HG02943 (cell line): ENCODE data around the gene TEX53.

ENCODE experiments used
- ATAC-seq: cut with Tn5 transposase; IDR thresholded peaks from one replicate; pipeline ENCODE4 v1.9.1; 2021; ENCODE audit warnings: mild to moderate bottlenecking, low read depth, moderate library complexity; ENCODE audit not compliant: unreplicated experiment

TEX53 gene

DNA sequence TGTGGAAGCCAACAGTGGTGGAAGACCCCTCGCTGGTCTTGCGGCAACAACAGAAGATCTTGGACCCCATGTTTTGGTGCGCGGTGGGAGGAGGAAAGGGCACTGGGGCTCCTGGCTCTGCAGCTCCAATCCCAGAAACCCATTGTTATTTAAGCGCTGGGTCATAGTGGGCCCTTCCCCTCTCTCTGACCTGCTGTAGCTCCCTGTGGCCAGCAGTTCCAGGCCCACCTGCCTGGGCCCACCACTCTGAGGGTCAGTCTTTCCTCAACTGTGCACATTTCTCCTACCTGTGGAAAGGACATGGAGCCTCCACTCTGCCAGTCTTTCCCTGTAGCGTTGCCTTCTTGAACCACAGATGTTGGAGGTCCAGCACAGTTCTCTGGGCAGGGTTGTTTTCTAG lies at the start of gene TEX53:
TSS of gene TEX53 (minus strand) at position 101 of the 400 bp plus-strand sequence. CDS start at position 70, 31 bp downstream.
- ATAC-seq = no peak

GRCh38 chr9:114706711-114707110 lies 49.1 kb upstream of the TEX53 start:
- ATAC-seq = no peak

GRCh38 chr9:114701988-114702387 lies 44.4 kb upstream of the TEX53 start:
- no peak for ATAC-seq

DNA sequence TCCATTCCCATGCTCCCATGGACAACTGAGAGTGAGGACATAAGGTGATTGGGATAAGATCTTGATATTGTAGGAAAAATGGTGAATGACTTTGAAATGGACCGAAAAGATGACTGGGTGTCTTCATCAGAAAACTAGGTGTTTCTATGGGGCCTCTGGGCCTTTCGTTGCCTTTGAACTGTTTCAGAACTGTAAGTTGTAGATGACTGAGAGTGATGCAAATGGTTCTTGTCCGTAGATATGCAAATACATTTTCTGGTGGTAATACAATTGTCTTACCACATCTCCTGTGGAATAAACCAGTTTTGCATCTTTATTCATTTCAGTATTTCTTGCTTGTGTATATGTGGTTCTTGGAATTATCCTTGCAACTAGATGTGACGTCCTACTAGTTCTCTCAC lies 40.3 kb upstream of the TEX53 start:
- ATAC-seq = no peak

GRCh38 chr9:114696814-114697544 lies 39.4 kb upstream of the TEX53 start:
- ATAC-seq = peak; percentile 64

DNA sequence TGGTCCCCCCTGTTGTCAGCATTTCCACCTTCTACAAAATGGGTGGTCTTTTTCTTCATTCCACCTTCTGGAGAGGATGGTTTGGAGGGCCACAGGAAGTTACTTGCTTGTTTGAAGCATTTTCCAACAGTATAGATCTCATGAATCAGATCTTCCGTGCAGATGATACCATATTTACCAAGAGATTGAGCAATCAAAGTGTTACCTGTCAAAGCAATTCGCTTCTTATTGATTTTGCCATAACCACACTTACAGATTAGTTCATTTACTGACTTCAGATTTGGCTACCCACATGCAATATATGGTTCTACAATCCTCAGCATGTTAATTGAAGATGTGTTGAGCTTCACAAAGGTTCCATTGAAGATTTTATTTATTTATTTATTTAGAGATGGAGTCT lies 38.3 kb upstream of the TEX53 start:
- ATAC-seq = no peak

DNA sequence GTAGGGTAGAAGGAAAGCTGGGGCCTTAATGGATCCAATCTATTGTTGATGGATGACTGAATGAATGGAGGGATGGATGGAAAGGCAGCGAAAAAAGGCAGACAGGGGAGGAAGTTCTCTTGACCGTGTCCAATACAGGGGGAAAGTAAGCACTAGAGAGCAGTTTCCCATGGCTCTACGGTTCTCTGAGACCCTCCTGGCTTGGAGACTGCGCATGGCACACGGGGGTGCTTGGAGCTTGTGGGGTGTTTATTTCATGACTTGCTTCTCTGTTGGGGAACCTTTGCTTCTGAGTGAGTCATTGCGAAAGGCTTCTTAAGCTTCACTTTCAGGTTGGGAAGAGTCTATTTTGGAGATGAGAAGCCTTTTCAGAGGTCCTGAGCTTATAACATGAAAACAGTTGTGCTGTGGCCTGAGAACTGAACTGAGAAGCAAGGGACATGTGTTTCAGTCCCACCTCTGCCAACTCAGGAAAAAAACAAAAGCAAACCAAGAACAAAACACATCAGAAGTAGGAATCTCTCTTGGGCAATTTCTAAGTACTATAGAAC lies 37.2 kb upstream of the TEX53 start:
- ATAC-seq = no peak

DNA sequence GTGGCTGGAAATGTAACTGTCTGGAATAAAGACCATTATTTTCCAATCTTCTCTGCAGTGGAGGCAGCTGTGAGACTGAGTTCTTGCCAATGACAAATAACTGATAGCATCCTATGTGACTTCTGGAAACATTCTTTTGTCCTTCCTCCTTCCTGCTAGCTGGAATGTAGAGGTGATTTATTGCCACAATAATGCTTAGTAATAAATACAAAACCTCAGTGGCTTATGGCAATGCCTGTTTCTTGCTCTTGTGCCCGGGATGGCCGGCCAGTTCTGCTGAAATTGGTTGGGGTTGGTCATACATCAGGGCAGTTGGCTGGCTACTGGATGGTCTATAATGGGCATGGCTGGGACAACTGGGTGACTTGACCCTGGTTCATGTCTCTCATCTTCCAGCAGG lies 36.5 kb upstream of the TEX53 start:
- no peak for ATAC-seq

GRCh38 chr9:114693248-114693855 lies 35.7 kb upstream of the TEX53 start:
- ATAC-seq = no peak

DNA sequence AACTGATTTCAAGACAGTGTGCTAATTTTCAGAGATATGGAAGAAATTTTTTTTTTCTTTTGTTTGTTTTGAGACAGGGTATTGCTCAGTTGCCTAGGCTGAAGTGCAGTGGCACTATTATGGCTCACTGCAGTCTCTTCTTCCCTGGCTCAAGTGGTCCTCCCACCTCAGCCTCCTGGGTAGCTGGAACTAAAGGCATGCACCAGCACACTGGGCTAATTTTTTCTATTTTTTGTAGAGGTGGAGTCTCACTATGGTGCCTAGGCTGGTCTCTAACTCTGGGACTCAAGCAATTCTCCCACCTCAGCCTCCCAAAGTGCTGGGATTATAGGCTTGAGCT lies 34.3 kb upstream of the TEX53 start:
- no peak for ATAC-seq

DNA sequence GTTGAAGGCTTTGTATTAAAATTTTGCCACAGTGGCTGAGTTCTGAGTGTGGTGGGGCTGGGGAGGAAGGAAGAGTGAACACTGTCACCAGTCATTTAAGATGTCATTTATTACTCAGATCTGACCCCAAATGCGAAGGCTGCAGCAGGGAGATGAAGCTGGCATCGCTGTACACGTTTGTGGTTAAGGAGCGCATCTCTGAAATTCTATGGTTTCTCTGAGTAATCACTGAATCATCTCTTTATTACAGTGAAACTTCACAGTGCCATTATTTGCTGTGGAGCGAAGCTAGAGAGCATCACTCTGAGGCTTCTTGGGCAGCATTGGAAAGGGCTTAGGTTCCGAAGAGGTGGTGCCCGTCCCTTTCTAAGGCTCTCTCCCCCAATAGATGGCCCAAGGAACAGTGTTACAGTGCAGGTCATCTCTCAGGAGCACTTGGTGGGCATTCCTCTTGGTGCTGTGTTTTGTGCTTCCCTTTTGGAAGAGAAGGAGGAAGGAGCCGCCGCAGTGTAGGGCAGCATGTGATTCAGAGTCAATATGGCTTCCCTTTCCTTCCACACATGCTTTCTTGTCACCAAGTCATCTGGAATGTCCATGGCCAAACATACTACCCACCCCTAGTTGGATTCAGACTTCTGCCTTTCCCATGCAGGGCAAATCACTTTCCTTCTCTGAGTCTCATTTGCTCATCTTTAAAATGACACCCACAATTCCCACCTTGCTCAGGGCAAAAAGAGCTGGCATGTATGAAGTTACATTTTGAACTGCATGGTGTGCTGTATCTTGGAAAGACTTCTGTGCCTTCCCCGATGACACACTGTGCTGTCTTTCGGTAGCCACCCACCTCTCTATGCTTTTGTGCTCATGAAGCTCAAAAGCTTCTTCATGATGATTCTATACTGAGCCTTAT lies 33.7 kb upstream of the TEX53 start:
- no peak for ATAC-seq

- no peak for ATAC-seq
Measured at GRCh38 chr9:114690308-114690707, 32.7 kb upstream of the TEX53 start.

DNA sequence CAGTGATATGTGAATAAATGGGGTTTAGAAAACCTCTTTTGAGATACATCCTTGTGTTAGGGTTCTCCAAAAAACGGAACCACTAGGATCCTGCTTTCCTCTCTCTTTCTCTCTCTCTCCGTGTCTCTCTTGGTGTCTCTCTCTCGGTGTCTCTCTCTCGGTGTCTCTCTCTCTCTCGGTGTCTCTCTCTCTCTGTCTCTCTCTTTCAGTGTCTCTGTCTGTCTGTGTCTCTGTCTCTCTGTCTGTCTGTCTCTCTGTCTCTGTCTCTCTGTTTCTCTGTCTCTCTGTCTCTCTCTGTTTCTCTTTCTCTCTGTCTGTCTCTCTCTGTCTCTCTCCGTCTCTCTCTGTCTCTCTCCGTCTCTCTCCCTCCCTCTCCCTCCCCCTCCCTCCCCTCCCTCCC lies 32.2 kb upstream of the TEX53 start:
- no peak for ATAC-seq

DNA sequence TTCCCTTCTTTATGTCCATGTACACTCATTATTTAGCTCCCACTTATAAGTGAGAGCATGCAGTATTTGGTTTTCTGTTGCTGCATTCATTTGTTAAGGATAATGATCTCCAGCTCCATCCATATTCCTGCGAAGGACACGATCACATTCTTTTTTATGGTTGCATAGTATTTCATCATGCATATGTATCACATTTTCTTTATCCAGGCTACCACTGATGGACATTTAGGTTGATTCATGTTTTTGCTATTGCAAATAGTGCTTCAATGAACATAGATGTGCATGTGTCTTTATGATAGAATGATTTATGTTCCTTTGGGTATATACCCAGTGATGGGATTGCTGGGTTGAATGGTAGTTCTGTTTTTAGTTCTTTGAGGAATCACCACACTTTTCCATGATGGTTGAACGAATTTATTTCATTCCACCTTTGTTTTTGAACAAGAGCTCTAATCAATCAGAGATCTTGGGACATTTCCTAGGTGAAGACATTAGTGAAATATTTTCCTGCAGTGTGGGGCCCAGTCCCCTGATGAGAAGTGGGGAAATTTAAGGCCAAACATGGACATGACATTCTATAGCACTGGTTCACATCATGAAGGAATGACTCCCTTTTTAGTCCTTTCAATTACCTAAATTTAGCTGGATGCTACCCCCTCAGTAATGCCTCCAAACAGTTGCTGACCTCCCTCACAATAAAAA lies 31.5 kb upstream of the TEX53 start:
- no peak for ATAC-seq

GRCh38 chr9:114688379-114688778 lies 30.8 kb upstream of the TEX53 start:
- ATAC-seq = no peak

- no peak for ATAC-seq
Measured at GRCh38 chr9:114687034-114687433, 29.4 kb upstream of the TEX53 start.

DNA sequence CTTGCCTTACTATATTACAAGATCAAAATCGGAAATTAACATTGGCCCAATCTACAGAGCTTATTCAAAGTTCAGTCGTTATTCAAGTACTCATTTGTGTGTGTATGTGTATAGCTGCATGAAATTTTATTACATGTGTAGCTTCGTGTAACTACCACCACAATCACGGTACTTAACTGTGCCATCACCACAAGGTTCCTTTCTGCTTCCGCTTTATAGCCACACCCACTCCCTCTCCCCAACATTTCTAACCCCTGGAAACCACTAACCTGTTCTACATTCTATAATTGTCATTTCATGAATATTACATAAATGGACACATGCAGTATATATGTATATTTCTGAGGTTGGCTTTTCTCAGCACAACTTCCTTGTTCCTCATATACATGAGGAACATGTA lies 28.3 kb upstream of the TEX53 start:
- no peak for ATAC-seq

- ATAC-seq = no peak
Measured at GRCh38 chr9:114684036-114684435, 26.4 kb upstream of the TEX53 start.

- ATAC-seq = no peak
Measured at GRCh38 chr9:114682846-114683245, 25.2 kb upstream of the TEX53 start.

- peak; percentile 67 for ATAC-seq
Measured at GRCh38 chr9:114681594-114682332, 24.2 kb upstream of the TEX53 start, which contains the start of gene TEX48. Gene TEX48, minus strand, starts transcription at chr9:114682192. Its CDS starts 10,469 bp downstream, at chr9:114671723.
